Lung (tissue), 12 donors: ENCODE results near the gene PARVA. TPM values are rescaled to one million over a fixed set of nuclear protein-coding genes. Genes with fewer than 3 reads are reported as not detected.

Experiments
- ATAC-seq: fragments of 200-7000 bp; cut with Tn5 transposase; one replicate; pipeline ENCODE4 v1.9.1; 2020; ENCODE audit warnings: moderate number of reproducible peaks; ENCODE audit not compliant: insufficient read depth, low FRiP score
- DNase-seq, 3 donors: peaks; one replicate each; pipeline ENCODE4 v3.0.0-alpha.2; 2013 to 2017
- H3K27ac ChIP-seq, 2 donors: one replicate each; pipeline ENCODE4 v1.5.1; 2013; ENCODE audit warnings: mild to moderate bottlenecking in 2 of 2, moderate library complexity in 2 of 2, control low read depth in 1 of 2, inconsistent platforms in 1 of 2, low read depth in 1 of 2, low read length in 1 of 2
- H3K27me3 ChIP-seq, 3 donors: one replicate each; pipeline ENCODE4 v1.5.1; 2013; ENCODE audit warnings: low read length in 2 of 3; ENCODE audit not compliant: control insufficient read depth in 3 of 3, insufficient read depth in 3 of 3
- H3K36me3 ChIP-seq, 4 donors: one replicate each; pipeline ENCODE4 v1.5.1; 2013; ENCODE audit warnings: low read length in 4 of 4, mild to moderate bottlenecking in 1 of 4, moderate library complexity in 1 of 4; ENCODE audit not compliant: control insufficient read depth in 4 of 4, insufficient read depth in 4 of 4
- H3K4me1 ChIP-seq, 5 donors: one replicate each; pipeline ENCODE4 v1.5.1; 2013; ENCODE audit warnings: low read length in 5 of 5, mild to moderate bottlenecking in 2 of 5, moderate library complexity in 1 of 5; ENCODE audit not compliant: control insufficient read depth in 5 of 5, insufficient read depth in 5 of 5
- H3K4me3 ChIP-seq: one replicate; pipeline ENCODE4 v1.5.1; 2013; ENCODE audit warnings: mild to moderate bottlenecking, control low read depth, moderate library complexity
- H3K9ac ChIP-seq, 2 donors: one replicate each; pipeline ENCODE4 v1.5.1; 2013; ENCODE audit warnings: low read length in 2 of 2, control low read depth in 1 of 2; ENCODE audit not compliant: insufficient read depth in 1 of 2
- H3K9me3 ChIP-seq, 4 donors: one replicate each; pipeline ENCODE4 v1.5.1; 2013; ENCODE audit warnings: low read length in 3 of 4, mild to moderate bottlenecking in 1 of 4, moderate library complexity in 1 of 4; ENCODE audit not compliant: control insufficient read depth in 4 of 4, insufficient read depth in 3 of 4
- CTCF ChIP-seq: IDR thresholded peaks from 2 replicates; pipeline ENCODE4 v1.5.1; 2012; ENCODE audit warnings: mild to moderate bottlenecking; ENCODE audit errors: control extremely low read depth, extremely low read depth
- WGBS, 2 donors: extraction: QIAGEN DNeasy Blood & Tissue Kit; methylation state at CpG; one replicate each; pipeline ENCODE4 v1.1.7; 2013; 5-methylcytosine and 5-hydroxymethylcytosine counted together
- polyA plus RNA-seq, 2 donors: library from polyadenylated mRNA; stranded (reverse); fragments of 200-250 nt; gene quantifications; one replicate each; pipeline ENCODE4 v1.2.1, GENCODE V29; 2013
- total RNA-seq, 2 donors: library from RNA; depleted of rRNA in 1 of 2; stranded (reverse); fragments of >200 nt in 1 of 2; gene quantifications; one replicate each; pipeline ENCODE4 v1.2.1, GENCODE V29; 2014 to 2021
- donor health status: control.
- donor health status: control.
- donor health status: Bipolar disorder and iron deficiency.
- donor health status: healthy.
- donor health status: DM: yes; HTN: yes; CAD: no.

Gene PARVA
- total and polyA plus RNA-seq, 4 donors: 19.9 to 71.6 (median 36.2) TPM

GRCh38 chr11:12529041-12529440 is 151.7 kb downstream of the PARVA start:
- Histone ChIP-seq H3K4me1 (peaks cover 0 to 10% (median 0%) of the 10 kb centered on the region in 5 donors), H3K27me3 (no peaks in the 10 kb centered on the region), H3K9me3 (no peaks in the 10 kb centered on the region), H3K4me3 (no peak overlapping the region), H3K9ac (no peak overlapping the region), H3K27ac (no peak overlapping the region), H3K36me3 (peaks cover 7 to 18% (median 12%) of the 10 kb centered on the region in 4 donors)
- DNase-seq (no peak), ATAC-seq (no peak)
- WGBS, 2 donors: 74 to 76% methylated on average over 5 of the region's 5 CpGs
- no peak for TF ChIP-seq CTCF

GRCh38 chr11:12529793-12530192 is 152.4 kb downstream of the PARVA start:
- peak in 2 of 3 donors; percentile 49 to 65 for DNase-seq
- Histone ChIP-seq H3K27ac (no peak overlapping the region), H3K9me3 (no peaks in the 10 kb centered on the region), H3K9ac (no peak overlapping the region), H3K36me3 (peaks cover 7 to 18% (median 12%) of the 10 kb centered on the region in 4 donors), H3K4me1 (peaks cover 0 to 10% (median 0%) of the 10 kb centered on the region in 5 donors), H3K27me3 (no peaks in the 10 kb centered on the region), H3K4me3 (no peak overlapping the region)
- ATAC-seq: no peak
- no peak for TF ChIP-seq CTCF

DNA sequence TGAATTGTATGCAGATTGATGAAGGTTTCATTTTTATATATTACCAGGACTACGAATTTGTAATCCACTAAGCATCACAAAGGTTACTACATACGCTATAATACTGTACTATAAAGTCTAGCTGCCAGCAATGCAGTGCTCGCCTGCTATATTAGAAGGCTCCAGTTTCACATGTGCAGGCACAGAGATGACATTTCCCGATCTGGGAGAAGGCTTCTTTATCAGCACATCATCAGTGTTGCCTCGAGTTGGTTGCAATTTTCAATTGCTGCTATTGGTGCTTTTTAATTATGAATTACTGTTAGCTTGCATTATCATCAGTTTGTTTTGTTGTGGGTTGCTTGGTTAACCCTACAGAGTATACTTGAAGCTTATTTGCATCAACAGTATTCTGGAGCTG is 153.6 kb downstream of the PARVA start:
- Histone ChIP-seq H3K4me1 (peaks cover 0 to 10% (median 0%) of the 10 kb centered on the region in 5 donors), H3K9ac (no peak overlapping the region), H3K27ac (no peak overlapping the region), H3K36me3 (peaks cover 7 to 18% (median 10%) of the 10 kb centered on the region in 4 donors), H3K4me3 (no peak overlapping the region), H3K9me3 (no peaks in the 10 kb centered on the region), H3K27me3 (no peaks in the 10 kb centered on the region)
- WGBS, 2 donors: 87% methylated on average over 5 of the region's 5 CpGs
- TF ChIP-seq CTCF: no peak
- ATAC-seq: no peak
- no peak for DNase-seq

GRCh38 chr11:12531681-12532080 is 154.3 kb downstream of the PARVA start:
- Histone ChIP-seq H3K9ac (no peak overlapping the region), H3K4me3 (no peak overlapping the region), H3K9me3 (no peaks in the 10 kb centered on the region), H3K27me3 (no peaks in the 10 kb centered on the region), H3K4me1 (peaks cover 0 to 10% (median 0%) of the 10 kb centered on the region in 5 donors), H3K27ac (no peak overlapping the region), H3K36me3 (peaks cover 7 to 17% (median 9%) of the 10 kb centered on the region in 4 donors)
- 91 to 92% methylated on average over 3 of the region's 3 CpGs for WGBS, 2 donors
- TF ChIP-seq CTCF: no peak
- DNase-seq: no peak
- no peak for ATAC-seq
